HG02938 (cell line): Measurements from ENCODE around the gene REM2.
"Not testable (repeated sequence)": the region's sequence is repeated elsewhere in the genome, so short reads cannot be mapped to it uniquely, and the experiment has no call there.

ENCODE experiments used
- ATAC-seq: cut with Tn5 transposase; IDR thresholded peaks from one replicate; pipeline ENCODE4 v1.9.1; 2021; ENCODE audit warnings: mild to moderate bottlenecking, moderate library complexity; ENCODE audit not compliant: unreplicated experiment

The REM2 gene

GRCh38 chr14:22847661-22848341 lies 35.2 kb upstream of the REM2 start:
- ATAC-seq, result no peak

- ATAC-seq, result no peak
Observed at GRCh38 chr14:22848351-22849164, 34.5 kb upstream of the REM2 start.

GRCh38 chr14:22849212-22849819 lies 33.7 kb upstream of the REM2 start:
- no peak for ATAC-seq

GRCh38 chr14:22850944-22851764 lies 31.9 kb upstream of the REM2 start:
- ATAC-seq, result no peak

- not testable (repeated sequence) for ATAC-seq
Observed at GRCh38 chr14:22852178-22852577, 30.8 kb upstream of the REM2 start.

GRCh38 chr14:22852599-22852939 lies 30.5 kb upstream of the REM2 start:
- no peak for ATAC-seq

GRCh38 chr14:22852940-22853767 lies 29.9 kb upstream of the REM2 start:
- ATAC-seq, result peak; percentile 85

GRCh38 chr14:22854296-22854695 lies 28.7 kb upstream of the REM2 start:
- not testable (repeated sequence) for ATAC-seq

GRCh38 chr14:22854963-22855724 lies 27.9 kb upstream of the REM2 start:
- ATAC-seq, result no peak

GRCh38 chr14:22856428-22856827 lies 26.6 kb upstream of the REM2 start:
- no peak for ATAC-seq

GRCh38 chr14:22860377-22860776 lies 22.6 kb upstream of the REM2 start:
- ATAC-seq, result not testable (repeated sequence)

- no peak for ATAC-seq
Observed at GRCh38 chr14:22861651-22862050, 21.4 kb upstream of the REM2 start.

GRCh38 chr14:22864979-22865378 lies 18.0 kb upstream of the REM2 start:
- ATAC-seq, result no peak

GRCh38 chr14:22865424-22866405 lies 17.3 kb upstream of the REM2 start:
- ATAC-seq, result no peak

GRCh38 chr14:22866874-22867273 lies 16.1 kb upstream of the REM2 start:
- no peak for ATAC-seq

- peak; percentile 41 for ATAC-seq
Observed at GRCh38 chr14:22870811-22871223, 12.2 kb upstream of the REM2 start.

- peak; percentile 79 for ATAC-seq
Observed at GRCh38 chr14:22871224-22872032, 11.6 kb upstream of the REM2 start, which contains the start of gene LRP10. LRP10 (plus strand) TSS chr14:22871740; CDS start chr14:22872304, 564 bp downstream.
